ENCODE measurements around the gene PTPRM. TPM values are rescaled to one million over a fixed set of nuclear protein-coding genes. Genes with fewer than 3 reads are reported as not detected.

Gene PTPRM
- total RNA-seq, 4 donors from 2014 or later: 22.5 to 92.5 (median 39.2) TPM

DNA sequence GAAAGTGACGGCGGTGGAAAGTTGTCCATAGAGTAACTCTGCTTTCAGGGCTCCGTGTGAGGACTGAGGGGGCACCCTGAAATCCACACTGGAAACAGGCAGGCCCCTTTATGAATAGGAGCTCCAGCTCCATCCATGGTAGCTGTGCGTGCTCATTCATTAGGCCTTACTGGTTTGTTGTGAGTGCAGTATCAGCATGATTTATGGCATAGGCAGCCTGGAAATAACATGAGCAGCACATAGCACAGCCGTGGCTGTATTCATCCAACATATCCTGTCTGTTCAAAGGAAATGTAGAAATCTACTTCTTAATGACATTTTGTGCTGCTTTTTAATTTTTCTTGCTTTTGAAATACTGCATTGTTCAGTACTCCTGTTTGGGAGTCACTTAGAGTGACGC, 627.3 kb downstream of the PTPRM start:
- no peaks in the 10 kb centered on the region for H3K27me3 ChIP-seq
- no peak for TF ChIP-seq CTCF (IDR thresholded peaks at IDR 0.05)
- DNase-seq: no peak
- no peaks in the 10 kb centered on the region for H3K4me1 ChIP-seq
- H3K9me3 ChIP-seq: no peaks in the 10 kb centered on the region
- H3K4me3 ChIP-seq: no peak overlapping the region
- no peaks in the 10 kb centered on the region for H3K36me3 ChIP-seq
- WGBS, 2 donors (ENCODE audit: low coverage in 1 of 2): 82 to 83% methylated on average over 5 to 6 of the region's 6 CpGs
- intact Hi-C loops (cut with DNase I; ENCODE audit: low total_unique reads): no loop called here
- in situ Hi-C loops (cut with MboI; ENCODE audit: low pct_ligation_motif_present in 1 of 4, low pct_unique_long_range_greater_than_20kb in 1 of 4, low sequenced_read_pairs in 3 of 4): loop anchor here in 1 of 4 donors (25.0 kb wide), 1 partner anchor 93 kb away; no protein-coding TSS in a partner anchor
- H3K27ac ChIP-seq: no peak overlapping the region

GRCh38 chr18:8196238-8196637, 629.1 kb downstream of the PTPRM start:
- TF ChIP-seq CTCF (IDR thresholded peaks at IDR 0.05) (no peak), POLR2A (IDR thresholded peaks at IDR 0.05) (no peak), POLR2AphosphoS5 (IDR thresholded peaks at IDR 0.05) (no peak)
- intact Hi-C loops (cut with DNase I; ENCODE audit: low total_unique reads): no loop called here
- 81 to 89% methylated on average over 4 of the region's 4 CpGs for WGBS, 2 donors (ENCODE audit: low coverage in 1 of 2)
- no peaks in the 10 kb centered on the region for H3K36me3 ChIP-seq
- DNase-seq: no peak
- in situ Hi-C loops (cut with MboI; ENCODE audit: low pct_ligation_motif_present in 1 of 4, low pct_unique_long_range_greater_than_20kb in 1 of 4, low sequenced_read_pairs in 3 of 4): loop anchor here in 1 of 4 donors (25.0 kb wide), 1 partner anchor 91 kb away; no protein-coding TSS in a partner anchor
- no peaks in the 10 kb centered on the region for H3K4me1 ChIP-seq
- H3K27me3 ChIP-seq: no peaks in the 10 kb centered on the region
- H3K27ac ChIP-seq: no peak overlapping the region
- H3K9me3 ChIP-seq: no peaks in the 10 kb centered on the region
- no peak overlapping the region for H3K4me3 ChIP-seq

- Histone ChIP-seq H3K9me3 (no peaks in the 10 kb centered on the region), H3K4me3 (no peak overlapping the region), H3K36me3 (no peaks in the 10 kb centered on the region), H3K27me3 (no peaks in the 10 kb centered on the region), H3K4me1 (no peaks in the 10 kb centered on the region), H3K27ac (no peak overlapping the region)
- WGBS, 2 donors (ENCODE audit: low coverage in 1 of 2): 85 to 100% methylated on average over 4 to 5 of the region's 5 CpGs
- intact Hi-C loops (cut with DNase I; ENCODE audit: low total_unique reads) (no loop called here), in situ Hi-C loops (cut with MboI; ENCODE audit: low pct_ligation_motif_present in 1 of 4, low pct_unique_long_range_greater_than_20kb in 1 of 4, low sequenced_read_pairs in 3 of 4) (loop anchor here in 1 of 4 donors (25.0 kb wide), 1 partner anchor 90 kb away; no protein-coding TSS in a partner anchor)
- no peak for TF ChIP-seq EP300 (IDR thresholded peaks at IDR 0.05; ENCODE audit: low read depth)
- TF ChIP-seq POLR2AphosphoS5 (IDR thresholded peaks at IDR 0.05): no peak
- no peak for TF ChIP-seq CTCF (IDR thresholded peaks at IDR 0.05)
- TF ChIP-seq POLR2A (IDR thresholded peaks at IDR 0.05): no peak
- no peak for DNase-seq
Observed at GRCh38 chr18:8197499-8197898, 630.4 kb downstream of the PTPRM start.

DNA sequence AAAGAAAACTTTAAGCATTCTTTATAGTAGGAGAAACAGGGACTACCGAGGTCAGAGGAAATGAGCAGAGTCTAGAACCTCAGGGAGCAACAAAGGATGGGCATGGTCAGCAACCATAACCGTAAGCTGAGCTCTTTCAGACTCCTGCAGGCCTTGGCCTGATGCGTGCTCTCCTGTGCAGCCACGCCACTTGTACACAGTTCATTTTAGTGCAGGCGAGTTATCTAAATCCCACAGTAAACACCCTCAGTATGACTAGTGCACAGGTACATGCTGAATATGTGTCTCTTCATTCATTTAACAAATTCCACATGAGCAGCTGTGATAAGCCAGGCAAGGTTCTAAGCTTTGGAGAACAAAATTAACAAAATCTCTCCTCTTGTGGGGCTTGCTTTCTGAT, 640.9 kb downstream of the PTPRM start:
- H3K27me3 ChIP-seq: no peaks in the 10 kb centered on the region
- TF ChIP-seq POLR2A (IDR thresholded peaks at IDR 0.05): no peak
- H3K36me3 ChIP-seq: no peaks in the 10 kb centered on the region
- H3K9me3 ChIP-seq: no peaks in the 10 kb centered on the region
- H3K27ac ChIP-seq: no peak overlapping the region
- intact Hi-C loops (cut with DNase I; ENCODE audit: low total_unique reads): no loop called here
- no peak for DNase-seq
- no peak overlapping the region for H3K4me3 ChIP-seq
- in situ Hi-C loops (cut with MboI; ENCODE audit: low pct_ligation_motif_present in 1 of 4, low pct_unique_long_range_greater_than_20kb in 1 of 4, low sequenced_read_pairs in 3 of 4): no loop called here
- WGBS, 2 donors (ENCODE audit: low coverage in 1 of 2): 79 to 93% methylated on average over 4 to 5 of the region's 5 CpGs
- H3K4me1 ChIP-seq: no peaks in the 10 kb centered on the region

DNA sequence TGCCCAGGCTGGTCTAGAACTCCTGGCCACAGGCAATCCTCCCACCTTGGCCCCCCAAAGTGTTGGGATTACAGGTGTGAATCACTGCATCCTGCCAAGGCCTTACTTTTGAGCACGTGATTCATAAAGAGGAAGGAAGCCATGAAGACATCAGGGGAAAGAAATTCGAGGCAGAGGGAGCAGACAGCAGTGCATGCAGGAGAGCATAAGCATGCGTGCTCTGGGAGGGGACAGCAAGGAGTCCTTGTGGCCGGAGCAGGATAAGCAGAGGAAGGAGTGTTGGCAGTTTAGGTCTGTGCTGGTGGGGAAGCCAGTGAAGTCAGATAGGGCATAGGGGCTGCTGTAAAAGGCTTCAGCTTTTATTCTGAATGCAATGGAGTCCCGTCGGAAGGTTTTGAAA, 641.6 kb downstream of the PTPRM start:
- intact Hi-C loops (cut with DNase I; ENCODE audit: low total_unique reads): no loop called here

More for the DNA sequence above, 641.6 kb downstream of the PTPRM start:
- no peak overlapping the region for H3K27ac ChIP-seq
- DNase-seq: no peak
- no peak overlapping the region for H3K4me3 ChIP-seq
- no peaks in the 10 kb centered on the region for H3K4me1 ChIP-seq
- no peaks in the 10 kb centered on the region for H3K36me3 ChIP-seq
- H3K27me3 ChIP-seq: no peaks in the 10 kb centered on the region
- in situ Hi-C loops (cut with MboI; ENCODE audit: low pct_ligation_motif_present in 1 of 4, low pct_unique_long_range_greater_than_20kb in 1 of 4, low sequenced_read_pairs in 3 of 4): no loop called here
- H3K9me3 ChIP-seq: no peaks in the 10 kb centered on the region
- TF ChIP-seq CTCF (IDR thresholded peaks at IDR 0.05) (no peak), POLR2A (IDR thresholded peaks at IDR 0.05) (no peak), POLR2AphosphoS5 (IDR thresholded peaks at IDR 0.05) (no peak), EP300 (IDR thresholded peaks at IDR 0.05; ENCODE audit: low read depth) (no peak)
- WGBS, 2 donors (ENCODE audit: low coverage in 1 of 2): 75 to 78% methylated on average over 5 to 6 of the region's 6 CpGs
